ENCODE data around the gene MRPL34. TPM values are rescaled to one million over a fixed set of nuclear protein-coding genes. Genes with fewer than 3 reads are reported as not detected.

MRPL34 gene
- total RNA-seq, 4 donors from 2014 or later: 131 to 173 (median 147) TPM

DNA sequence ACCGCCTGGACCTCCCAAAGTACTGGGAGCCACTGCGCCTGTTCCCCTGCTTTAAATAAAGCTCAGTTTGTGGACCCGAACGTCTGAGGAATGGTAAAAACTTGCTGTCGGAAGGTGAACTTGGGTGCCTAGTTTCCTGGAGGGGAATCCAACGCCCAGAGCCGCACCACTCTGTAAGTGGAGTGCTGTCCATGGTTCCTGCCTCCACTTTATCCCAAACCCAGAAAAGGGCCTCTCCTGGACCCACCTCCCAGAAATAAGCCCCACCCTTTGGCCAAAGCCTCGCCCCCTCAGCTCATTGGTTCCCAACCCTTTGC, 26.6 kb downstream of the MRPL34 start:
- whole genome bisulfite sequencing: 93% methylated on average over 8 of the region's 8 CpGs
- Histone ChIP-seq H3K27ac (replicated peaks in 1 of 4) (no peak overlapping the region), H3K27me3 (peaks cover 0 to 43% (median 2%) of the 10 kb centered on the region in 4 donors), H3K4me3 (no peak overlapping the region), H3K36me3 (peaks cover 0 to 23% (median 10%) of the 10 kb centered on the region in 4 donors), H3K9me3 (no peaks in the 10 kb centered on the region), H3K4me1 (peaks cover 22 to 61% (median 54%) of the 10 kb centered on the region in 4 donors)
- no peak for DNase-seq (ENCODE audit: extremely low spot score)
- intact Hi-C loops (cut with DNase I): no loop called here
- TF ChIP-seq POLR2AphosphoS5 (IDR thresholded peaks at IDR 0.05): no peak
- TF ChIP-seq, protein P1, sequence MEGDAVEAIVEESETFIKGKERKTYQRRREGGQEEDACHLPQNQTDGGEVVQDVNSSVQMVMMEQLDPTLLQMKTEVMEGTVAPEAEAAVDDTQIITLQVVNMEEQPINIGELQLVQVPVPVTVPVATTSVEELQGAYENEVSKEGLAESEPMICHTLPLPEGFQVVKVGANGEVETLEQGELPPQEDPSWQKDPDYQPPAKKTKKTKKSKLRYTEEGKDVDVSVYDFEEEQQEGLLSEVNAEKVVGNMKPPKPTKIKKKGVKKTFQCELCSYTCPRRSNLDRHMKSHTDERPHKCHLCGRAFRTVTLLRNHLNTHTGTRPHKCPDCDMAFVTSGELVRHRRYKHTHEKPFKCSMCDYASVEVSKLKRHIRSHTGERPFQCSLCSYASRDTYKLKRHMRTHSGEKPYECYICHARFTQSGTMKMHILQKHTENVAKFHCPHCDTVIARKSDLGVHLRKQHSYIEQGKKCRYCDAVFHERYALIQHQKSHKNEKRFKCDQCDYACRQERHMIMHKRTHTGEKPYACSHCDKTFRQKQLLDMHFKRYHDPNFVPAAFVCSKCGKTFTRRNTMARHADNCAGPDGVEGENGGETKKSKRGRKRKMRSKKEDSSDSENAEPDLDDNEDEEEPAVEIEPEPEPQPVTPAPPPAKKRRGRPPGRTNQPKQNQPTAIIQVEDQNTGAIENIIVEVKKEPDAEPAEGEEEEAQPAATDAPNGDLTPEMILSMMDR (IDR thresholded peaks at IDR 0.05): no peak

- H3K4me1 ChIP-seq: peaks cover 27 to 60% (median 52%) of the 10 kb centered on the region in 4 donors
- peaks cover 0 to 21% (median 10%) of the 10 kb centered on the region in 4 donors for H3K36me3 ChIP-seq
- peaks cover 0 to 43% (median 2%) of the 10 kb centered on the region in 4 donors for H3K27me3 ChIP-seq
- H3K27ac ChIP-seq (replicated peaks in 1 of 4): no peak overlapping the region
- H3K9me3 ChIP-seq: no peaks in the 10 kb centered on the region
- TF ChIP-seq POLR2A (IDR thresholded peaks at IDR 0.05; ENCODE audit: low read depth) (no peak), EP300 (IDR thresholded peaks at IDR 0.05) (no peak), POLR2AphosphoS5 (IDR thresholded peaks at IDR 0.05) (no peak)
- TF ChIP-seq, protein P1 (IDR thresholded peaks at IDR 0.05): no peak
- intact Hi-C loops (cut with DNase I): no loop called here
- 95% methylated on average over 45 of the region's 45 CpGs for WGBS
- no peak overlapping the region for H3K4me3 ChIP-seq
- DNase-seq (ENCODE audit: extremely low spot score): no peak
Measured at GRCh38 chr19:17332677-17333581, 27.3 kb downstream of the MRPL34 start.

GRCh38 chr19:17333611-17334413, 28.1 kb downstream of the MRPL34 start:
- 68% methylated on average over 28 of the region's 52 CpGs for WGBS
- Histone ChIP-seq H3K9me3 (no peaks in the 10 kb centered on the region), H3K27me3 (peaks cover 0 to 36% (median 2%) of the 10 kb centered on the region in 4 donors), H3K36me3 (peaks cover 0 to 25% (median 13%) of the 10 kb centered on the region in 4 donors), H3K4me3 (peak overlapping the region; percentile 67 to 83 (median 75)), H3K4me1 (peaks cover 34 to 60% (median 52%) of the 10 kb centered on the region in 4 donors), H3K27ac (replicated peaks in 1 of 4) (peak overlapping the region; percentile 68 to 77 (median 74))
- intact Hi-C loops (cut with DNase I): no loop called here
- no peak for TF ChIP-seq EP300 (IDR thresholded peaks at IDR 0.05)
- TF ChIP-seq, protein P1 (IDR thresholded peaks at IDR 0.05): no peak
- no peak for TF ChIP-seq POLR2AphosphoS5 (IDR thresholded peaks at IDR 0.05)
- no peak for TF ChIP-seq POLR2A (IDR thresholded peaks at IDR 0.05; ENCODE audit: low read depth)
- no peak for DNase-seq (ENCODE audit: extremely low spot score)

- Histone ChIP-seq H3K27ac (replicated peaks in 1 of 4) (peak within 1 kb of the TSS; percentile 68 to 98 (median 74)), H3K9me3 (no peaks in the 10 kb centered on the region), H3K4me3 (peak within 1 kb of the TSS; percentile 67 to 83 (median 75)), H3K4me1 (peaks cover 31 to 52% (median 47%) of the 10 kb centered on the region in 4 donors), H3K36me3 (peaks cover 0 to 30% (median 13%) of the 10 kb centered on the region in 4 donors), H3K27me3 (peaks cover 0 to 27% (median 0%) of the 10 kb centered on the region in 4 donors)
- TF ChIP-seq EP300 (IDR thresholded peaks at IDR 0.05): no peak
- no peak for TF ChIP-seq POLR2A (IDR thresholded peaks at IDR 0.05; ENCODE audit: low read depth)
- peak; percentile 60 to 86 for TF ChIP-seq POLR2AphosphoS5 (IDR thresholded peaks at IDR 0.05)
- TF ChIP-seq, protein P1 (IDR thresholded peaks at IDR 0.05): peak in 1 of 3 experiments; percentile 26
- intact Hi-C loops (cut with DNase I): no loop called here
- DNase-seq (ENCODE audit: extremely low spot score): peak; percentile 98
- WGBS: 1% methylated on average over 55 of the region's 86 CpGs
Measured at GRCh38 chr19:17334414-17335409, 29.0 kb downstream of the MRPL34 start, which contains the start of gene ANO8. Gene ANO8 (minus strand): TSS chr19:17334855. CDS start chr19:17334670, 185 bp downstream.
